HEK293T (cell line): Measurements from ENCODE around the gene FAM98B.

Experiments used
- CTCF ChIA-PET: fragments of 350-600 bp; formaldehyde crosslinking; extraction: SDS; loops from one replicate; lab custom pipeline; 2021; ENCODE audit warnings: antibody characterized with exemption, inconsistent platforms; lab: Yijun Ruan, JAX
- POLR2A ChIA-PET: fragments of 350-600 bp; formaldehyde crosslinking; extraction: SDS; loops from one replicate; lab custom pipeline; 2020; ENCODE audit warnings: antibody characterized with exemption, inconsistent platforms; lab: Yijun Ruan, JAX
- DNase-seq: peaks from one replicate; pipeline ENCODE4 v3.0.0; 2012; ENCODE audit warnings: mixed read lengths; ENCODE audit errors: extremely low spot score
- ARNT ChIP-seq: fragments of 450-650 bp; IDR thresholded peaks from 2 replicates; pipeline ENCODE4 v1.6.1; 2017; ENCODE audit warnings: mild to moderate bottlenecking
- BHLHE40 ChIP-seq: fragments of 450-650 bp; IDR thresholded peaks from 2 replicates; pipeline ENCODE4 v1.6.1; 2016; ENCODE audit warnings: mild to moderate bottlenecking, moderate library complexity, borderline replicate concordance
- CTBP1 ChIP-seq: fragments of 450-650 bp; IDR thresholded peaks from 2 replicates; pipeline ENCODE4 v1.6.1; 2016; ENCODE audit warnings: borderline replicate concordance
- ELF4 ChIP-seq: fragments of 450-650 bp; IDR thresholded peaks from 2 replicates; pipeline ENCODE4 v1.6.1; 2017; ENCODE audit warnings: antibody characterized with exemption
- FOXA1 ChIP-seq: fragments of 450-650 bp; IDR thresholded peaks from 2 replicates; pipeline ENCODE4 v1.6.1; 2016; ENCODE audit warnings: mild to moderate bottlenecking
- FOXK2 ChIP-seq: fragments of 450-650 bp; IDR thresholded peaks from 2 replicates; pipeline ENCODE4 v1.6.1; 2016; ENCODE audit warnings: mild to moderate bottlenecking
- FOXM1 ChIP-seq: fragments of 450-650 bp; IDR thresholded peaks from 2 replicates; pipeline ENCODE4 v1.6.1; 2017; ENCODE audit warnings: mild to moderate bottlenecking, borderline replicate concordance
- HDGF ChIP-seq: fragments of 450-650 bp; IDR thresholded peaks from 2 replicates; pipeline ENCODE4 v1.6.1; 2017; ENCODE audit warnings: antibody characterized with exemption, borderline replicate concordance
- L3MBTL2 ChIP-seq: fragments of 450-650 bp; conservative IDR thresholded peaks from 2 replicates; pipeline ENCODE4 v1.6.1; 2016; ENCODE audit warnings: mild to moderate bottlenecking
- LEF1 ChIP-seq: fragments of 450-650 bp; IDR thresholded peaks from 2 replicates; pipeline ENCODE4 v1.6.1; 2017; ENCODE audit warnings: mild to moderate bottlenecking, borderline replicate concordance
- NFRKB ChIP-seq: fragments of 450-650 bp; IDR thresholded peaks from 2 replicates; pipeline ENCODE4 v1.6.1; 2016; ENCODE audit warnings: mild to moderate bottlenecking, moderate library complexity
- SP1 ChIP-seq: fragments of 450-650 bp; IDR thresholded peaks from 2 replicates; pipeline ENCODE4 v1.6.1; 2017
- SUZ12 ChIP-seq: fragments of 450-650 bp; IDR thresholded peaks from 2 replicates; pipeline ENCODE4 v1.6.1; 2016; ENCODE audit warnings: mild to moderate bottlenecking
- TARDBP ChIP-seq: fragments of 450-650 bp; IDR thresholded peaks from 2 replicates; pipeline ENCODE4 v1.6.1; 2016
- ZNF384 ChIP-seq: fragments of 450-650 bp; IDR thresholded peaks from 2 replicates; pipeline ENCODE4 v1.6.1; 2016
- TF ChIP-seq, protein P1 (sequence below): fragments of 450-650 bp; IDR thresholded peaks from 2 replicates; pipeline ENCODE4 v1.6.1; 2016

Gene FAM98B

DNA sequence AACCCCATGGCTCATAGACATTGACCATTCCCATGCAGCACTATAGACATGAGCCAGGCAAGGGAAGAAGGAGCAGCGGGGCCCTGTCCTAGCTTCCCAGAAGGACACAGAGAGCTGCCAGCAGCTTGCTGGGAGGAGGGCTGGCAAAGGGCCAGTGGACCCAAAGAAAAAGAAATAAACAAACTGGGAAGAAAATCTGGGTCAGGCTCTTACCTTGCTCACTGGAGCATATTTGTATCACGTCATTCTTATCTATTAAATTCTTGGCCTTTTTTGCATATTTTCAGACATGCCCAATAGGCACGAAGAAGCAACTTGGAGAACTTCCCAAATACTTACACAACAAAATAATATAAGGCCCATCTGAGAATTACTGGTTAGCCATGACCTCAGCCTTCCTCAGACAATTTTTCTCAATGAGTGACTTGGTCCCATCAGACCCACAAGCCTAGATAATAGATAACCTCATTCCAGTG, 82.3 kb downstream of the FAM98B start:
- TF ChIP-seq, protein P1, sequence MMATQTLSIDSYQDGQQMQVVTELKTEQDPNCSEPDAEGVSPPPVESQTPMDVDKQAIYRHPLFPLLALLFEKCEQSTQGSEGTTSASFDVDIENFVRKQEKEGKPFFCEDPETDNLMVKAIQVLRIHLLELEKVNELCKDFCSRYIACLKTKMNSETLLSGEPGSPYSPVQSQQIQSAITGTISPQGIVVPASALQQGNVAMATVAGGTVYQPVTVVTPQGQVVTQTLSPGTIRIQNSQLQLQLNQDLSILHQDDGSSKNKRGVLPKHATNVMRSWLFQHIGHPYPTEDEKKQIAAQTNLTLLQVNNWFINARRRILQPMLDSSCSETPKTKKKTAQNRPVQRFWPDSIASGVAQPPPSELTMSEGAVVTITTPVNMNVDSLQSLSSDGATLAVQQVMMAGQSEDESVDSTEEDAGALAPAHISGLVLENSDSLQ, result no peak
- TF ChIP-seq FOXK2 (no peak), CTBP1 (no peak), TARDBP (no peak), SP1 (no peak), LEF1 (no peak), FOXM1 (no peak), L3MBTL2 (no peak), BHLHE40 (no peak), SUZ12 (no peak), ZNF384 (no peak), NFRKB (no peak), FOXA1 (no peak), ARNT (no peak), HDGF (no peak), ELF4 (no peak)
- ChIA-PET CTCF (no interaction called here), POLR2A (no interaction called here)
- DNase-seq, result no peak
